Stimulated activated CD8-positive, alpha-beta memory T cell treated with anti-CD3 and anti-CD28 coated beads, Interleukin-4, amount 100 ng/mL, for 1 hour (primary cell): Measurements from ENCODE around the gene SLC35F6.
"Not testable (repeated sequence)": the region's sequence is repeated elsewhere in the genome, so short reads cannot be mapped to it uniquely, and the experiment has no call there.

Experiments
- DNase-seq, 2 donors: peaks; one replicate each; pipeline ENCODE4 v3.0.0-alpha.2; 2020; ENCODE audit warnings: low read depth in 2 of 2, low spot score in 1 of 2

SLC35F6 gene

DNA sequence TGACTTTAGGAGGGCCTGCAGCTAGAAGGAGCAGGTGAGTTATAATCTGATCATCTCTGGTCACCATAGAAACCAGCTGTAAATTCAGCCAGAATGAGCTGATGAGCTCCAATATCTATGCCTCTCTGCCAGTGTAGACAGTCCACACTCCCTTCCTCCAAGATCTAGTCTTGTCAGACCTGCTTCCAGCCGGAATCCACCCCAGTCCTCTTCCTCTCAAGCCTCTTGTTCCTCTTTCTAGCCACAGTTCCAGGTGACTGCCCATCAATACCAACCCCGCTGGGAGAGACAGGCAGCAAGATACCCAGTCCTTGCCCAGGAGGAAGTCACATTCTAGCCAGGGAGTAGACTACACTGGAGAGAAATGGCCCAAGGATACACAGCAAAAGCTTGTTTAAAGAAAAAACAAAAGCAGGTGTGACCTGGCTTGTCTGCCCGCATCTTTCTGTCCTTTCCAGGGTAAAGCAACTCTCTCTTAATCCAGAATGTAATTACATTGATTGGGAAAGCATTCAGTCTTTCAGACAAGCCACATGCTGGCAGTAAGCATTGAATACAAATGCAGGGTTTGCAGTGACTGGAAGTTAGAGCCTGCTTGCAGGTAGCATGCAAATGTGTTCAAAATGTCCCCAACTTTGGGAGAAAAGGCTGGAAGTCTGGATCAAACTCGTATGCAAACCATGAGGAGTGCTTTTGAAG lies 9.0 kb upstream of the SLC35F6 start:
- DNase-seq, result no peak

GRCh38 chr2:26756337-26756736 lies 7.7 kb upstream of the SLC35F6 start:
- no peak for DNase-seq

DNA sequence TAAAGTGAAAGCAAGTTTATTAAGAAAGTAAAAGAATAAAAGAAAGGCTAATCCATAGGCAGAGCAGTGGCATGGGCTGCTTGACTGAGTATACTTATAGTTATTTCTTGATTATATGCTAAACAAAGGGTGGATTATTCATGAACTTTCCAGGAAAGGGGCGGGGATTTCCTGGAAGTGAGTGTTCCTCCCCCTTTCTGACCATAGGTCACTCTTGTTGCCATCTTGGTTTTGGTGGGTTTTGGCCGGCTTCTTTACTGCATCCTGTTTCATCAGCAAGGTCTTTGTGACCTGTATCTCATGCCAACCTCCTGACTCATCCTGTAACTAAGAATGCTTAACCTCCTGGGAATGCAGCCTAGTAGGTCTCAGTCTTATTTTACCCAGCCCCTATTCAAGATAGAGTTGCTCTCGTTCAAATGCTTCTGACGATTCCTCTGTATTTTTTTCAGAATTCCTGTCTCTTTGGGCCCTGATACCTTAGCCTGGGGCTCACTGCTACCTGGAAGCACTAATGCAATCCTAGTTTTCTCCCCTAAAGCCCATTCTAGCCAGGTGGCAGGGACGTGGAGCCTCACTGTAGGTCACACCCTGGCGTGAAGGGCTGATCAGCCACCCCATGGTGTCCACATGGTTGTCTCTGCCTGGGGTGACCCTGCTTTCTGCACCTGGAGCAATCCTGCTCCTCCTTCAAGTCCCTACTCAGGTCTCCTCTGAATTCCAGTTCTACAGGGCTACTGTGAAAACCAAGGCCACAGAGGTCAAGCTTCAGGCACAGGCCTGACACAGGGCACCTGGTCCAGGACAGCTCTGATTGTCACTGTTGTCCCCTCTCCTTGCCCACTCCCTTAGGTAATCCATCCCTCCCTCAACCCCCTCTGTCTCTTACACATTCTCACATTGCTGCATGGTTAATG lies 6.0 kb upstream of the SLC35F6 start:
- DNase-seq, result no peak

DNA sequence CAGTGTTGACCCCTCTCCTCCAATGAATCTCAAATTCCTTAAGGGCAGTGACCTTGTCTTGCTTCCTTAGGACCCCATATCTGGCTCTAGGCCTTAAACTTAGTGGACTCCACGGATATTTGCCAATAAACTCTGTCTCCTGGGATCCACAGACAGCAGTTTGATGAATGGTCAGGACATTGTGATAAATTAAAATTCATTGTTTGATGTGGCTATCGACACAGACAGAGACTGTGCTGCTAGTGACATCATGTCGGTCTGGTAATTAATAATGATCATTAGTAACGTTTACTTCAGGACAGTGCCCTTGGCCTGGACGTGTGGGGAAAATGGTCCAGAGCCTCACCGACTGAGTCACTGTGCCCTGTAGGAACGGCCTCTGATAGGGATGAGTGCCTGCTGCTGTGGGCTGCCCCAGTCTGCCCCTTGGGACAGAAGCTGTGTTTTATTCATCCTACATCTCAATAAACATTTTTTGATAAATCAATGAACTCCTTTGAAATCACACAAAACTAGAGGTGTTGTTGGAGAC lies 5.2 kb upstream of the SLC35F6 start:
- DNase-seq, result no peak

DNA sequence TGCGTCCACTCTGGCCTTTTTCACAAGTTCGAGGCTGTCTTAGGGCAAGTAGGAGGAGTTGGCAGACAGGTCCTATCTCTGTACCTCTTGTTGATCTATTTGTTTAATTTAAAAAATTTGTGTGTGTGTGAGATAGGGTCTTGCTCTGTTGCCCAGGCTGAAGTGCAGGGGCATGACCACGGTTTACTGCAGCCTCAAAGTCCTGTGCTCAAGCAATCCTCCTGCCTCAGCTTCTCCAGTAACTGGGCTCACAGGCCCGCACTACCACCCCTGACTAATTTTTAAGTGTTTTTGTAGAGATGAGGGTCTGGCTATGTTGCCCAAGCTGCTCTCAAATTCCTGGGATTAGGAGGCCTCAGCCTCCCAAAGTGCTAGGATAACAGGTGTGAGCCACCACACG lies 4.2 kb upstream of the SLC35F6 start:
- no peak for DNase-seq

DNA sequence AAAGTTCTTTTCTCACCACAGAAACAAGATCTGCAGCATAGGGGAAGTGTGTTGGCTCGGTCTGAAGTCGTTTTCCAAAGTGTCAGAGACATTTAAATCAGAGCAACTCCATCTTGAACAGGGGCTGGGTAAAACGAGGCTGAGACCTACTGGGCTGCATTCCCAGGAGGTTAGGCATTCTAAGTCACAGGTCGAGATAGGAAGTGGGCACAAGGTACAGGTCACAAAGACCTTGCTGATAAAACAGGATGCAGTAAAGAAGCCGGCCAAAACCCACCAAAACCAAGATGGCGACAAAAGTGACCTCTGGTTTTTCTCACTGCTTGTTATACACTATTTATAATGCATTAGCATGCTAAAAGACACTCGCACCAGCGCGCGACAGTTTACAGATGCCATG lies 3.1 kb upstream of the SLC35F6 start:
- DNase-seq, result not testable (repeated sequence)

GRCh38 chr2:26763019-26763418 lies 1.1 kb upstream of the SLC35F6 start:
- DNase-seq, result no peak

- no peak for DNase-seq
Measured at GRCh38 chr2:26764906-26765305, 822 bp downstream of the SLC35F6 start.

- no peak for DNase-seq
Measured at GRCh38 chr2:26765475-26766200, 1.6 kb downstream of the SLC35F6 start.

GRCh38 chr2:26767129-26767528 lies 3.0 kb downstream of the SLC35F6 start:
- DNase-seq, result no peak

GRCh38 chr2:26767894-26768487 lies 3.9 kb downstream of the SLC35F6 start:
- DNase-seq, result no peak

DNA sequence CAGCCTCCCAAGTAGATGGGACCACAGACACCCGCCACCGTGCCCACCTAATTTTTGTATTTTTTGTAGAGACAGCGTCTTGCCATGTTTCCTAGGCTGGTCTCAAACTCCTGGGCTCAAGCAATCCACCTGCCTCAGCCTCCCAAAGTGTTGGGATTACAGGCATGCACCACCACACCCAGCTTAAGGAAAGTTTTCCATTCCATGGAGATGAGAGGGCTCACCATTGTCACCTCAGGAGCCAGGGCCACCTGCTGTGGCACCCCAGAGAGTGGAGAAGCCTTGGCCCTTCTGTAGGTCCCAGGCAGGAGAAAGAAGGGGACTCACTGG lies 4.6 kb downstream of the SLC35F6 start:
- no peak for DNase-seq

DNA sequence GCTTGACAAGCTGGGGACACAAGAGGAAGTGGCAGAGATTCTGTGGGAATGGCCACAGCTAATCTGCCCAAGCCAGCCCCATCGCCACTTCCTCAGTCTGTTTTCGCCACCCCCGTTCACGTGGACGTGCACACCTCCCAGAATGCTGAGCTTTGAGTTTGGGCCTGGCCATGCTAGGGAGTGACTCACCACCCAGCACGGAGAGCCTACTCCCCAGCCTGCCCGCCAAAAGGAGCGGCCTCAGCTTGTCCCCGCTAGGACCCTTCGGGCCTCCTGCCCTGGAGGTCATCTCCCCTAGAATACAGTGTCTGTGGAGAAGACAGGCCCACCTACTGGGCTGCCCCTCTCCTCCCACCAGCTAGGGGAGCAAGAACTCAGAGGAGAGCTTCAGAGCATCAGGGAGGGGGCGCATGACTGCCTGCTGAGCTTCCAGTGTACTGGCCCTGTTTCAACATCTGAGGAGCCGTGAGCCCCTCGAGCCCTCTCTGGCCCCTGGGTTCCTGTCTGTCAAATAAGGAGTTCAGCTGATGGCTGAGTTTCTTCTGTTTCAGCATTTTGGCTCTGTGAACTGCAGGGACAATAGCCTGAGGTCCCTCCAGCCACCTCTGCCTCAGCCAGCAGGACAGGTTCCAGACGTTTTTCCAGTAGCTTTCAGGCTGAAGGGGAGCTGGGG lies 5.1 kb downstream of the SLC35F6 start:
- DNase-seq, result no peak

DNA sequence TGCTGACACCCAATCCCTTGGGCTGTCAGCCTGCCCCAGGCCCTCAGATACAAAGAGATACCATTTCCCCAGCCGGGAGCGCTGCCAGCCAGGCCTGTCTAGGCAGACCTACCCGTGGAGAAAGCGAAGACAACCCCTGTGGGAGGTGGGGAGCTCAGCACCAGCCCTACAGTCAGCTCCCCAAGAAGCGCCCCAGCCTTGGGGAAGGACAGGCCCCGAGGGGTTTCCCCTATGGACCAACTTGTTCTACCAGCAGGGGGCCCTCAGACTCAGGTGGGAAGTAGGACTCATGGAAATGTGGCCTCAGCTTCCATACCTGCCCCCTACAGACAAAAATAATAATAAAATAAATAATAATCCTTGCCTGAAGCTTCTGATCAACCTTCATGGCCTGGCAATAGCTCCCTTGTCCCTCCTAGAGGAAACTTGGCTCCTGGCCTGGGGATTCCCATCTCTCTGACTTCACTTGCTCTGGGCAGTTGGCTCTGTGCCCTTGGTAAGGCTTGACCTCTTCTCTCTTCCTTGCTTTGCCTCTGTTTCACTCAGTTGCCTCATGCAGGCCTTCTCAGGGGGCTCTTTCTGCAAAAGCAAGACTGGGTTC lies 7.0 kb downstream of the SLC35F6 start:
- DNase-seq, result no peak

GRCh38 chr2:26772064-26773001 lies 8.2 kb downstream of the SLC35F6 start:
- no peak for DNase-seq

DNA sequence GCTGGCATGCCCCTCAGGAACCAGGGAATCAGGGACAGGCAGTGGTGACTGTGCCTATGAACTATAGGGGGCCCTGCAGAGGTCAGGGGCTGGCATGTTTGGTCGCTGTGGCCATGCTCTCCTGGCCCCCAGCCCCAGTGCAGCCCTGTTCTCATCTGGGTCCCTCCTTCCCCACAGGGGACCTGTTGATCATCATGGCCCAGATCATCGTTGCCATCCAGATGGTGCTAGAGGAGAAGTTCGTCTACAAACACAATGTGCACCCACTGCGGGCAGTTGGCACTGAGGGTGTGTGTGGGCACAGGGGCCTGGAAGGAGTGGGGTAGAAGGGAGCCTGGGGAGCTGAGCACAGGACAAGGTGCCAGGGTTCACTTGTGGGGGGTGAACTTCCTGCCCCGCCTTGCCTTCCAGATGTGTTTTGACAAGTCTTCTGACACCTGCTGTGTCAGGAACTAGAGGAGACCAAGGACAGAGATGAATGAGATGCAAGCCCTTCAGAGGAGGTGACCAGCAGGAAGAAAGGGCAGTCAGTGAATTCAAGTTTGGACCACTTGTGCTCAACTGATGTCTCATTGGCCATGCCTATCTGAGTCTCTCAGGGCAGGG lies 12.2 kb downstream of the SLC35F6 start:
- DNase-seq, result no peak

- DNase-seq, result no peak
Measured at GRCh38 chr2:26778098-26778497, 14.0 kb downstream of the SLC35F6 start.

- no peak for DNase-seq
Measured at GRCh38 chr2:26778507-26778906, 14.4 kb downstream of the SLC35F6 start.
